ENCODE measurements around the gene CELSR3.

CELSR3 gene

GRCh38 chr3:48636149-48636655 is 26.5 kb downstream of the CELSR3 start:
- DNase-seq (ENCODE audit: low read depth) = no peak
- H3K4me3 ChIP-seq (ENCODE audit: low read depth, low read length) = peak overlapping the region; percentile 87
- TF ChIP-seq CTCF (IDR thresholded peaks at IDR 0.05; ENCODE audit: low read depth, low read length, missing control alignments) = no peak

- H3K4me3 ChIP-seq (ENCODE audit: low read depth, low read length) = peak within 1 kb of the TSS; percentile 87
- peak; percentile 81 for TF ChIP-seq CTCF (IDR thresholded peaks at IDR 0.05; ENCODE audit: low read depth, low read length, missing control alignments)
- DNase-seq (ENCODE audit: low read depth) = peak; percentile 74
These were observed 27.3 kb downstream of the CELSR3 start, which contains the start of gene SLC26A6 for GRCh38 chr3:48635222-48636021. SLC26A6 (minus strand) TSS chr3:48635461; CDS start chr3:48635393, 68 bp downstream.

GRCh38 chr3:48634661-48635221 is 27.9 kb downstream of the CELSR3 start:
- peak; percentile 24 for DNase-seq (ENCODE audit: low read depth)
- peak overlapping the region; percentile 87 for H3K4me3 ChIP-seq (ENCODE audit: low read depth, low read length)
- no peak for TF ChIP-seq CTCF (IDR thresholded peaks at IDR 0.05; ENCODE audit: low read depth, low read length, missing control alignments)

GRCh38 chr3:48633743-48634142 is 28.9 kb downstream of the CELSR3 start:
- DNase-seq (ENCODE audit: low read depth) = no peak
- TF ChIP-seq CTCF (IDR thresholded peaks at IDR 0.05; ENCODE audit: low read depth, low read length, missing control alignments) = no peak
- H3K4me3 ChIP-seq (ENCODE audit: low read depth, low read length) = no peak overlapping the region

- no peak overlapping the region for H3K4me3 ChIP-seq (ENCODE audit: low read depth, low read length)
- TF ChIP-seq CTCF (IDR thresholded peaks at IDR 0.05; ENCODE audit: low read depth, low read length, missing control alignments) = no peak
- DNase-seq (ENCODE audit: low read depth) = no peak
These were observed 29.4 kb downstream of the CELSR3 start for GRCh38 chr3:48633256-48633655.

- no peak for DNase-seq (ENCODE audit: low read depth)
- no peak overlapping the region for H3K4me3 ChIP-seq (ENCODE audit: low read depth, low read length)
- TF ChIP-seq CTCF (IDR thresholded peaks at IDR 0.05; ENCODE audit: low read depth, low read length, missing control alignments) = no peak
These were observed 30.9 kb downstream of the CELSR3 start for GRCh38 chr3:48631516-48632448.

Measured in GM12864 (cell line).